SU-DHL-6 (cell line): Measurements from ENCODE around the gene ITSN1.

Experiments used
- H2AFZ ChIP-seq: fragments of 200-600 bp; sonication (generic); 2 replicates; pipeline ENCODE4 v1.6.1; 2014; ENCODE audit warnings: low read depth, mild to moderate bottlenecking, moderate library complexity, mixed read lengths, antibody characterized with exemption, low read length; ENCODE audit not compliant: severe bottlenecking
- H3F3A ChIP-seq: fragments of 200-600 bp; shearing (Covaris generic); 2 replicates; pipeline ENCODE4 v1.6.0; 2016; ENCODE audit warnings: antibody characterized with exemption, mild to moderate bottlenecking; ENCODE audit not compliant: insufficient read depth
- H3K27ac ChIP-seq: fragments of 200-600 bp; sonication (generic); 2 replicates; pipeline ENCODE4 v1.5.1; 2016; ENCODE audit warnings: low read depth, mild to moderate bottlenecking, low read length, moderate library complexity, mixed read lengths
- H3K27me3 ChIP-seq: fragments of 200-600 bp; sonication (generic), shearing (Covaris generic); 2 replicates; pipeline ENCODE4 v1.6.0; 2014; ENCODE audit warnings: mild to moderate bottlenecking, low read length
- H3K36me3 ChIP-seq: fragments of 200-600 bp; sonication (generic); 2 replicates; pipeline ENCODE4 v1.6.1; 2014; ENCODE audit warnings: mild to moderate bottlenecking, low read length, mixed read lengths
- H3K4me2 ChIP-seq: fragments of 300-600, 200-600 bp; shearing (Covaris generic), sonication (generic); 2 replicates; pipeline ENCODE4 v1.6.0; 2014; ENCODE audit warnings: low read length, low read depth, mild to moderate bottlenecking; ENCODE audit not compliant: poor library complexity, severe bottlenecking
- H3K4me3 ChIP-seq: fragments of 200-600 bp; sonication (generic); 2 replicates; pipeline ENCODE4 v1.5.1; 2014; ENCODE audit warnings: antibody characterized with exemption, low read length, mild to moderate bottlenecking, mixed read lengths; ENCODE audit not compliant: insufficient read depth, poor library complexity, severe bottlenecking
- H3K79me2 ChIP-seq: fragments of 200-600 bp; sonication (generic); 2 replicates; pipeline ENCODE4 v1.6.1; 2014; ENCODE audit warnings: mild to moderate bottlenecking, low read length, moderate library complexity; ENCODE audit not compliant: insufficient read depth
- H3K9ac ChIP-seq: fragments of 200-600 bp; sonication (generic); 2 replicates; pipeline ENCODE4 v1.7.0; 2014; ENCODE audit warnings: mild to moderate bottlenecking, low read length
- H3K9me2 ChIP-seq: fragments of 200-600 bp; sonication (generic); replicated peaks from 2 replicates; pipeline ENCODE4 v1.6.1; 2014; ENCODE audit warnings: low read length; ENCODE audit not compliant: insufficient read depth
- H3K9me3 ChIP-seq: fragments of 200-600 bp; sonication (generic); 2 replicates; pipeline ENCODE4 v1.6.1; 2014; ENCODE audit warnings: low read length, mixed read lengths; ENCODE audit not compliant: insufficient read depth
- H4K20me1 ChIP-seq: fragments of 200-600 bp; sonication (generic); 2 replicates; pipeline ENCODE4 v1.6.1; 2014; ENCODE audit warnings: low read depth, mild to moderate bottlenecking, antibody characterized with exemption, low read length, moderate library complexity, mixed read lengths
- EZH2phosphoT487 ChIP-seq: fragments of 200-600 bp; sonication (generic), shearing (Covaris generic); conservative IDR thresholded peaks from 2 replicates; pipeline ENCODE4 v1.6.1; 2018; ENCODE audit warnings: mild to moderate bottlenecking, antibody characterized with exemption, low read length, moderate library complexity, mixed read lengths
- TF ChIP-seq, protein P1 (sequence below): fragments of 200-600 bp; sonication (generic); IDR thresholded peaks from one replicate; pipeline ENCODE4 v1.5.1; 2017; ENCODE audit warnings: antibody characterized with exemption, mild to moderate bottlenecking, low read length, moderate library complexity; ENCODE audit not compliant: insufficient read depth, poor library complexity, severe bottlenecking

The ITSN1 gene

GRCh38 chr21:33904041-33904440 lies 261.7 kb downstream of the ITSN1 start:
- no peak overlapping the region for H3K27ac ChIP-seq
- no peaks in the 10 kb centered on the region for H3K9me2 ChIP-seq
- peaks cover 22% of the 10 kb centered on the region; the same call in 1 of the 2 replicates for H3K36me3 ChIP-seq

GRCh38 chr21:33908760-33909159 lies 266.5 kb downstream of the ITSN1 start:
- TF ChIP-seq EZH2phosphoT487 = no peak
- TF ChIP-seq, protein P1, sequence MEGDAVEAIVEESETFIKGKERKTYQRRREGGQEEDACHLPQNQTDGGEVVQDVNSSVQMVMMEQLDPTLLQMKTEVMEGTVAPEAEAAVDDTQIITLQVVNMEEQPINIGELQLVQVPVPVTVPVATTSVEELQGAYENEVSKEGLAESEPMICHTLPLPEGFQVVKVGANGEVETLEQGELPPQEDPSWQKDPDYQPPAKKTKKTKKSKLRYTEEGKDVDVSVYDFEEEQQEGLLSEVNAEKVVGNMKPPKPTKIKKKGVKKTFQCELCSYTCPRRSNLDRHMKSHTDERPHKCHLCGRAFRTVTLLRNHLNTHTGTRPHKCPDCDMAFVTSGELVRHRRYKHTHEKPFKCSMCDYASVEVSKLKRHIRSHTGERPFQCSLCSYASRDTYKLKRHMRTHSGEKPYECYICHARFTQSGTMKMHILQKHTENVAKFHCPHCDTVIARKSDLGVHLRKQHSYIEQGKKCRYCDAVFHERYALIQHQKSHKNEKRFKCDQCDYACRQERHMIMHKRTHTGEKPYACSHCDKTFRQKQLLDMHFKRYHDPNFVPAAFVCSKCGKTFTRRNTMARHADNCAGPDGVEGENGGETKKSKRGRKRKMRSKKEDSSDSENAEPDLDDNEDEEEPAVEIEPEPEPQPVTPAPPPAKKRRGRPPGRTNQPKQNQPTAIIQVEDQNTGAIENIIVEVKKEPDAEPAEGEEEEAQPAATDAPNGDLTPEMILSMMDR = no peak
- Histone ChIP-seq H2AFZ (no peak overlapping the region), H3K4me2 (no peak overlapping the region), H3K9ac (no peak overlapping the region), H3K9me2 (no peaks in the 10 kb centered on the region), H3K4me3 (no peak overlapping the region), H3K27me3 (no peaks in the 10 kb centered on the region), H4K20me1 (no peaks in the 10 kb centered on the region), H3F3A (no peaks in the 10 kb centered on the region), H3K79me2 (peaks cover 11% of the 10 kb centered on the region), H3K36me3 (peaks cover 29% of the 10 kb centered on the region; the same call in 1 of the 2 replicates), H3K27ac (no peak overlapping the region), H3K9me3 (no peaks in the 10 kb centered on the region)

More at GRCh38 chr21:33904041-33904440, 261.7 kb downstream of the ITSN1 start:
- Histone ChIP-seq H4K20me1 (no peaks in the 10 kb centered on the region), H3K27me3 (no peaks in the 10 kb centered on the region), H3K9ac (no peak overlapping the region), H3K79me2 (0 out of 2 replicates have a peak, but pooled peaks cover 3% of the 10 kb centered on the region), H3K9me3 (no peaks in the 10 kb centered on the region), H3F3A (no peaks in the 10 kb centered on the region; the same call in 1 of the 2 replicates), H3K4me2 (no peak overlapping the region), H2AFZ (no peak overlapping the region), H3K4me3 (no peak overlapping the region)
- TF ChIP-seq EZH2phosphoT487 = no peak
- TF ChIP-seq, protein P1 = no peak

DNA sequence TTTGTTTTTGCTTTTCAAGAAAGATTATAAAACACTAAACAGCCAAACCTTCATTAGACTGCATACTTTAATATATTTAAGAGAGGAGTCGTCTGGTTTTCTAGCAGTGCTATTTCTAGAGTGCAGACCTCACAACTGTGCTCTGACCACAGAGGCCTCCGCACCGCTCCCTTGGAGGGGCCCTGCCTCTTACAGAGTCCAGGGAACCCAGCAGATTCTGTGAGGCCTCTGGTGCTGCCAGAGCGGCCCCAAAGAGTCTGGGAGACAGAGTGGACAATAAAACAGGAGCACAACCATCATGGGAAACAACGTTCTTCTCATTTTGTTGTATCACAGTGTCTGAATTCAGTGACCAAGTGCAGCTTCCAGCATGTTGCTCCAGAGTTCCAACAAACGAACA lies 267.5 kb downstream of the ITSN1 start:
- H3K4me3 ChIP-seq = no peak overlapping the region
- H3K27ac ChIP-seq = no peak overlapping the region
- peaks cover 21% of the 10 kb centered on the region for H3K79me2 ChIP-seq
- peaks cover 29% of the 10 kb centered on the region; the same call in 1 of the 2 replicates for H3K36me3 ChIP-seq
- H4K20me1 ChIP-seq = no peaks in the 10 kb centered on the region
- no peaks in the 10 kb centered on the region for H3K9me3 ChIP-seq
- H3K9me2 ChIP-seq = no peaks in the 10 kb centered on the region
- H3K9ac ChIP-seq = no peak overlapping the region
- no peaks in the 10 kb centered on the region for H3K27me3 ChIP-seq
- H2AFZ ChIP-seq = no peak overlapping the region
- no peaks in the 10 kb centered on the region for H3F3A ChIP-seq
- TF ChIP-seq EZH2phosphoT487 = no peak
- TF ChIP-seq, protein P1 = no peak
- no peak overlapping the region for H3K4me2 ChIP-seq
